ENCODE results near the gene HLA-A.

HLA-A gene

GRCh38 chr6:29989211-29989610 is 46.9 kb downstream of the HLA-A start:
- no peak for DNase-seq (ENCODE audit: low spot score)

DNA sequence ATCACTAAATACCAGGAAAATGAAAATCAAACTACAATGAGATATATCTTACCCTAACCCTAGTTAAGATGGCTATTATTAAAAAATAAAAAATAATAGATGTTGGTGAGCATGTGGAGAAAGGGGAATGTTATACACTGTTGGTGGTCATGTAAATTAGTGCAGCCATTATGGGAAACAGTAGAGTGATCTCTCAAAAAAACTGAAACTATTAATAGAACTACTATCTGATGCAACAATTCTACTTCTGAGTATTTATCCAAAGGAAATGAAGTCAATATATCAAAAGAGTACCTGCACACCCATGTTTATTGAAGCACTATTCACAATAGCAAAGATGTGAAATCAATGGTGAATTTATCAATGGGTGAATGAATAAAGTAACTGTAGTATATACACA is 48.6 kb downstream of the HLA-A start:
- DNase-seq (ENCODE audit: low spot score): no peak

GRCh38 chr6:29992807-29993206 is 50.5 kb downstream of the HLA-A start:
- DNase-seq (ENCODE audit: low spot score): peak; percentile 73

- DNase-seq (ENCODE audit: low spot score): no peak
Measured at GRCh38 chr6:29994826-29995225, 52.5 kb downstream of the HLA-A start.

GRCh38 chr6:29995340-29995777 is 53.0 kb downstream of the HLA-A start:
- DNase-seq (ENCODE audit: low spot score): no peak

Data from AG08396 (cell line).